A673 (cell line): ENCODE data around the gene PRSS53.

Source experiments
- EZH2 ChIP-seq: fragments of 200-600 bp; sonication (generic); IDR thresholded peaks from 2 replicates; pipeline ENCODE4 v1.6.1; 2017; ENCODE audit warnings: borderline replicate concordance, low read depth, mild to moderate bottlenecking, mixed read lengths, antibody characterized with exemption, low read length; ENCODE audit not compliant: poor library complexity, severe bottlenecking
- TF ChIP-seq, protein P1 (sequence below): fragments of 300-800, 200-600 bp; sonication (generic); conservative IDR thresholded peaks from 2 replicates; pipeline ENCODE4 v1.5.1; 2017; ENCODE audit warnings: low read depth, mild to moderate bottlenecking, antibody characterized with exemption, low read length, moderate library complexity, mixed read lengths

DNA sequence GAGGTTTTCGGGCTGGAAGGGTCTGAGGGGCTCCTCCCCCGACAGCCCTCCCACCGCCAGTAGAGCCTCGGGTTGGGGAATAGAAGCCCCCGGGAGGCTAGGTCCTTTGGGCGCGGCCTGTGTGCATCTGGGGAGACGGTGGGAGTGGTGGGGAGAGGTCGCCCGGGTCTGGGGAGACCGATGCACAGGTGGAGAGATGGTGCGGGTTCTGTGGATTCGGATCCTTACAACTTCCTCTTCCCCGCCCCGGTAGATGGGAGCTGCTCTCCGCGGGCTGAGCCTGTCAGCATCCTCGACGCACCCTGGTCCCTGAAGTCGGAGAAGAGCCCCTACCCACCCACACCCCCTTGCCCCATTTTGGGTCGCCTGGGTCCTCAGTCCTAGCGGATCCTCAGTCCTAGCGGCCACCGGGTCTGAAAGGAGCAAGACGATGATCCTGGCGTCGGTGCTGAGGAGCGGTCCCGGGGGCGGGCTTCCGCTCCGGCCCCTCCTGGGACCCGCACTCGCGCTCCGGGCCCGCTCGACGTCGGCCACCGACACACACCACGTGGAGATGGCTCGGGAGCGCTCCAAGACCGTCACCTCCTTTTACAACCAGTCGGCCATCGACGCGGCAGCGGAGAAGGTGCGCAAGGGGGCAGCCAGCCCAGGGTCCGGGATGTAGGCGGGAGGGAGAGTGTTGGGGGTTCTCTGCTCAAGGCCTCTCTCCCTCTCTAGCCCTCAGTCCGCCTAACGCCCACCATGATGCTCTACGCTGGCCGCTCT is 20.2 kb upstream of the PRSS53 start:
- TF ChIP-seq, protein P1, sequence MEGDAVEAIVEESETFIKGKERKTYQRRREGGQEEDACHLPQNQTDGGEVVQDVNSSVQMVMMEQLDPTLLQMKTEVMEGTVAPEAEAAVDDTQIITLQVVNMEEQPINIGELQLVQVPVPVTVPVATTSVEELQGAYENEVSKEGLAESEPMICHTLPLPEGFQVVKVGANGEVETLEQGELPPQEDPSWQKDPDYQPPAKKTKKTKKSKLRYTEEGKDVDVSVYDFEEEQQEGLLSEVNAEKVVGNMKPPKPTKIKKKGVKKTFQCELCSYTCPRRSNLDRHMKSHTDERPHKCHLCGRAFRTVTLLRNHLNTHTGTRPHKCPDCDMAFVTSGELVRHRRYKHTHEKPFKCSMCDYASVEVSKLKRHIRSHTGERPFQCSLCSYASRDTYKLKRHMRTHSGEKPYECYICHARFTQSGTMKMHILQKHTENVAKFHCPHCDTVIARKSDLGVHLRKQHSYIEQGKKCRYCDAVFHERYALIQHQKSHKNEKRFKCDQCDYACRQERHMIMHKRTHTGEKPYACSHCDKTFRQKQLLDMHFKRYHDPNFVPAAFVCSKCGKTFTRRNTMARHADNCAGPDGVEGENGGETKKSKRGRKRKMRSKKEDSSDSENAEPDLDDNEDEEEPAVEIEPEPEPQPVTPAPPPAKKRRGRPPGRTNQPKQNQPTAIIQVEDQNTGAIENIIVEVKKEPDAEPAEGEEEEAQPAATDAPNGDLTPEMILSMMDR = no peak
- TF ChIP-seq EZH2 = no peak
